AML-193 (cell line): ENCODE data around the gene PLTP.
"Not testable (repeated sequence)": the region's sequence is repeated elsewhere in the genome, so short reads cannot be mapped to it uniquely, and the experiment has no call there.

Experiments
- DNase-seq, 2 experiments: peaks; one replicate each; lab custom pipeline; 2025; lab: John Stamatoyannopoulos, UW

Gene PLTP

GRCh38 chr20:45911486-45912343 lies at the start of gene PLTP:
PLTP (minus strand) TSS chr20:45912155; CDS start chr20:45911452, 703 bp downstream.
- DNase-seq: no peak

- DNase-seq: no peak
Measured at GRCh38 chr20:45959956-45960630, 48.1 kb upstream of the PLTP start.

- DNase-seq: no peak
Measured at GRCh38 chr20:45959126-45959525, 47.2 kb upstream of the PLTP start.

- no peak for DNase-seq
Measured at GRCh38 chr20:45958593-45958992, 46.6 kb upstream of the PLTP start.

GRCh38 chr20:45957021-45957941 lies 45.3 kb upstream of the PLTP start:
- no peak for DNase-seq

GRCh38 chr20:45956326-45956725 lies 44.4 kb upstream of the PLTP start:
- DNase-seq: not testable (repeated sequence)

GRCh38 chr20:45953672-45954071 lies 41.7 kb upstream of the PLTP start:
- DNase-seq: no peak

- no peak for DNase-seq
Measured at GRCh38 chr20:45952861-45953260, 40.9 kb upstream of the PLTP start.

- no peak for DNase-seq
Measured at GRCh38 chr20:45951925-45952834, 40.2 kb upstream of the PLTP start.

GRCh38 chr20:45950330-45950646 lies 38.3 kb upstream of the PLTP start:
- no peak for DNase-seq

GRCh38 chr20:45949542-45950329 lies 37.8 kb upstream of the PLTP start:
- DNase-seq: no peak

GRCh38 chr20:45948742-45949541 lies 37.0 kb upstream of the PLTP start:
- no peak for DNase-seq

GRCh38 chr20:45948261-45948733 lies 36.3 kb upstream of the PLTP start:
- DNase-seq: no peak

GRCh38 chr20:45947110-45947866 lies 35.3 kb upstream of the PLTP start:
- DNase-seq: no peak

- peak; percentile 96 to 97 for DNase-seq
Measured at GRCh38 chr20:45946149-45946970, 34.4 kb upstream of the PLTP start.

GRCh38 chr20:45945678-45946148 lies 33.8 kb upstream of the PLTP start:
- DNase-seq: peak in 1 of 2 experiments; percentile 16

- DNase-seq: no peak
Measured at GRCh38 chr20:45944965-45945677, 33.2 kb upstream of the PLTP start.
